K562 (cell line): ENCODE measurements around the gene SAMD14. TPM values are rescaled to one million over a fixed set of nuclear protein-coding genes. Genes with fewer than 3 reads are reported as not detected.
A peak's percentile ranks its signal among the peaks of the same experiment; 100 is the strongest.

Source experiments
- CBFA2T3 ChIP-seq: fragments of 450-650 bp; IDR thresholded peaks from 2 replicates; pipeline ENCODE4 v1.6.1; 2017
- CBX3 ChIP-seq, 2 experiments: IDR thresholded peaks; 1 replicate in 1 of 2; 2 replicates in 1 of 2; pipeline ENCODE4 v1.6.1; 2012; ENCODE audit warnings: inconsistent platforms in 2 of 2, low read length in 2 of 2, borderline replicate concordance in 1 of 2, control low read depth in 1 of 2
- CEBPB ChIP-seq: fragments of 450-650 bp; IDR thresholded peaks from 2 replicates; pipeline ENCODE4 v1.6.1; 2016; ENCODE audit warnings: missing genetic modification characterization, missing compliant biosample characterization
- FOXJ3 ChIP-seq: sonication (generic); formaldehyde crosslinking; IDR thresholded peaks from 2 replicates; pipeline ENCODE4 v1.4.0; 2020; ENCODE audit warnings: mild to moderate bottlenecking, missing genetic modification reagents
- IRF2 ChIP-seq: sonication (generic); formaldehyde crosslinking; IDR thresholded peaks from 2 replicates; pipeline ENCODE4 v1.8.1; 2022; ENCODE audit warnings: mild to moderate bottlenecking, missing genetic modification reagents
- KDM2B ChIP-seq: fragments of 250-450 bp; sonication (Bioruptor Pico); IDR thresholded peaks from 2 replicates; pipeline ENCODE4 v1.8.0; 2021; ENCODE audit warnings: mild to moderate bottlenecking, moderate library complexity
- L3MBTL2 ChIP-seq: fragments of 450-650 bp; IDR thresholded peaks from 2 replicates; pipeline ENCODE4 v1.6.1; 2016; ENCODE audit warnings: mild to moderate bottlenecking, moderate library complexity
- MTA2 ChIP-seq: fragments of 450-650 bp; IDR thresholded peaks from 2 replicates; pipeline ENCODE4 v1.6.1; 2016; ENCODE audit warnings: low read depth
- SMARCE1 ChIP-seq: fragments of 450-650 bp; IDR thresholded peaks from 2 replicates; pipeline ENCODE4 v1.7.1; 2016; ENCODE audit warnings: mild to moderate bottlenecking
- SUPT5H ChIP-seq: fragments of 450-650 bp; IDR thresholded peaks from 2 replicates; pipeline ENCODE4 v1.6.1; 2016
- TBL1XR1 ChIP-seq, 2 experiments: IDR thresholded peaks; 2 replicates each; pipeline ENCODE4 v1.6.1; 2012; ENCODE audit warnings: improper control_type of control experiment in 2 of 2, low read length in 2 of 2, mild to moderate bottlenecking in 1 of 2
- TCF3 ChIP-seq: sonication (generic); formaldehyde crosslinking; IDR thresholded peaks from 2 replicates; pipeline ENCODE4 v1.4.0; 2020; ENCODE audit warnings: mild to moderate bottlenecking, missing genetic modification reagents
- TOE1 ChIP-seq, 2 experiments: fragments of 450-650 bp in 1 of 2; sonication (generic) in 1 of 2; formaldehyde crosslinking in 1 of 2; IDR thresholded peaks; 2 replicates each; pipeline versions ENCODE4 v1.7.1 to v1.8.0; 2016 to 2022; ENCODE audit warnings: borderline replicate concordance in 2 of 2, mild to moderate bottlenecking in 2 of 2, antibody characterized with exemption in 1 of 2, inconsistent platforms in 1 of 2, low read depth in 1 of 2, missing genetic modification reagents in 1 of 2, moderate library complexity in 1 of 2
- ZEB2 ChIP-seq: fragments of 450-650 bp; IDR thresholded peaks from 2 replicates; pipeline ENCODE4 v1.6.1; 2016
- ZKSCAN8 ChIP-seq: fragments of 200-800 bp; sonication (Bioruptor generic); IDR thresholded peaks from 2 replicates; pipeline ENCODE4 v1.6.1; 2016; ENCODE audit warnings: missing genetic modification characterization, missing compliant biosample characterization
- ZNF431 ChIP-seq: sonication (generic); formaldehyde crosslinking; IDR thresholded peaks from 2 replicates; pipeline ENCODE4 v1.8.0; 2022; ENCODE audit warnings: mild to moderate bottlenecking, missing genetic modification reagents
- ZNF668 ChIP-seq: fragments of 250-450 bp; sonication (Bioruptor Pico); IDR thresholded peaks from 2 replicates; pipeline ENCODE4 v1.8.0; 2022; ENCODE audit warnings: mild to moderate bottlenecking, inconsistent platforms
- polyA plus RNA-seq, 8 experiments: library from polyadenylated mRNA; depleted of rRNA in 4 of 8; stranded (reverse) in 5 of 8; unstranded in 3 of 8; fragments of >200 nt; fragmentation: Nextera tagmentation in 2 of 8; fragmentation: Illumina TruSeq in 1 of 8; extraction: Ambion mirVana in 2 of 8; extraction: Trizol in 1 of 8; gene quantifications; 2 replicates each; pipeline versions ENCODE4 v1.2.1 to v1.2.3, GENCODE V29; 2011 to 2014; ENCODE audit warnings: inconsistent platforms in 1 of 8, missing spikeins in 1 of 8
- total RNA-seq, 7 experiments: library from RNA; depleted of rRNA in 6 of 7; stranded (reverse); fragments of >200 nt in 6 of 7; fragmentation: Illumina TruSeq in 2 of 7; extraction: Trizol in 2 of 7; gene quantifications; 2 replicates each; pipeline versions ENCODE4 v1.2.1 to v1.2.3, GENCODE V29; 2011 to 2021; ENCODE audit warnings: low replicate concordance in 1 of 7
- TF ChIP-seq, protein P1 (sequence below): fragments of 450-650 bp; IDR thresholded peaks from 2 replicates; pipeline ENCODE4 v1.6.1; 2018; ENCODE audit not compliant: partially characterized antibody
- TF ChIP-seq, protein P2 (sequence below): fragments of 250-450 bp; sonication (Bioruptor Pico); IDR thresholded peaks from 2 replicates; pipeline ENCODE4 v1.4.0; 2020; ENCODE audit warnings: mild to moderate bottlenecking
- TF ChIP-seq, protein P3 (sequence below): fragments of 450-650 bp; IDR thresholded peaks from 2 replicates; pipeline ENCODE4 v1.6.1; 2016; ENCODE audit warnings: borderline replicate concordance
- TF ChIP-seq, protein P4 (sequence below): fragments of 250-450 bp; sonication (Bioruptor Pico); IDR thresholded peaks from 2 replicates; pipeline ENCODE4 v1.4.0; 2020; ENCODE audit warnings: mild to moderate bottlenecking, moderate library complexity, borderline replicate concordance

The SAMD14 gene
- total and polyA plus RNA-seq, 9 of the 15 experiments (the other 6 are each of a cell fraction or from before 2014, with no cell fraction given), result 0.04 to 0.07 TPM; not detected in 7

DNA sequence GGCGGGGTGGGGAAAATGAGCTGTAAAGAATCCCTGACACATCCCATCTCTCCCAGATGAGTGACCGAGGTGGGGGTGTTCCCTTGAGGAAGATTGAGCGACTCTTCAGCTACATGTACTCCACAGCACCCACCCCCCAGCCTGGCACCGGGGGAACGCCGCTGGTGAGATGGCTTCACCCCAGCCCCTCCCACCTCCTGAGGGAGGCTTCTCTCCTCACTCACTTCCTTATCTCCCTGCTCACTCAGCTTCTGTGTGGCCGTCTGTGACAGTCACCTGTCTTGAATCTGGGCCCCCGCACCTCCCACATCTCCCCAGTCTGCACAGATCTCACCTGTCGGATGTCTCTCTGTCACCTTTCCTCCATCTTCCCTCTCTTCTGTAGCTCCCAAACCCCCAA is 21.4 kb downstream of the SAMD14 start (continued):
- no peak for TF ChIP-seq KDM2B
- TF ChIP-seq L3MBTL2, result no peak
- TF ChIP-seq ZNF668 (CRISPR knock-in tag), result no peak
- TF ChIP-seq ZKSCAN8 (CRISPR knock-in tag), result no peak
- peak; percentile 75 for TF ChIP-seq CBFA2T3
- TF ChIP-seq, protein P1, sequence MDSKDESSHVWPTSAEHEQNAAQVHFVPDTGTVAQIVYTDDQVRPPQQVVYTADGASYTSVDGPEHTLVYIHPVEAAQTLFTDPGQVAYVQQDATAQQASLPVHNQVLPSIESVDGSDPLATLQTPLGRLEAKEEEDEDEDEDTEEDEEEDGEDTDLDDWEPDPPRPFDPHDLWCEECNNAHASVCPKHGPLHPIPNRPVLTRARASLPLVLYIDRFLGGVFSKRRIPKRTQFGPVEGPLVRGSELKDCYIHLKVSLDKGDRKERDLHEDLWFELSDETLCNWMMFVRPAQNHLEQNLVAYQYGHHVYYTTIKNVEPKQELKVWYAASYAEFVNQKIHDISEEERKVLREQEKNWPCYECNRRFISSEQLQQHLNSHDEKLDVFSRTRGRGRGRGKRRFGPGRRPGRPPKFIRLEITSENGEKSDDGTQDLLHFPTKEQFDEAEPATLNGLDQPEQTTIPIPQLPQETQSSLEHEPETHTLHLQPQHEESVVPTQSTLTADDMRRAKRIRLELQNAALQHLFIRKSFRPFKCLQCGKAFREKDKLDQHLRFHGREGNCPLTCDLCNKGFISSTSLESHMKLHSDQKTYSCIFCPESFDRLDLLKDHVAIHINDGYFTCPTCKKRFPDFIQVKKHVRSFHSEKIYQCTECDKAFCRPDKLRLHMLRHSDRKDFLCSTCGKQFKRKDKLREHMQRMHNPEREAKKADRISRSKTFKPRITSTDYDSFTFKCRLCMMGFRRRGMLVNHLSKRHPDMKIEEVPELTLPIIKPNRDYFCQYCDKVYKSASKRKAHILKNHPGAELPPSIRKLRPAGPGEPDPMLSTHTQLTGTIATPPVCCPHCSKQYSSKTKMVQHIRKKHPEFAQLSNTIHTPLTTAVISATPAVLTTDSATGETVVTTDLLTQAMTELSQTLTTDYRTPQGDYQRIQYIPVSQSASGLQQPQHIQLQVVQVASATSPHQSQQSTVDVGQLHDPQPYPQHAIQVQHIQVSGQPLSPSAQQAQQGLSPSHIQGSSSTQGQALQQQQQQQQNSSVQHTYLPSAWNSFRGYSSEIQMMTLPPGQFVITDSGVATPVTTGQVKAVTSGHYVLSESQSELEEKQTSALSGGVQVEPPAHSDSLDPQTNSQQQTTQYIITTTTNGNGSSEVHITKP, result no peak
- TF ChIP-seq, protein P2, sequence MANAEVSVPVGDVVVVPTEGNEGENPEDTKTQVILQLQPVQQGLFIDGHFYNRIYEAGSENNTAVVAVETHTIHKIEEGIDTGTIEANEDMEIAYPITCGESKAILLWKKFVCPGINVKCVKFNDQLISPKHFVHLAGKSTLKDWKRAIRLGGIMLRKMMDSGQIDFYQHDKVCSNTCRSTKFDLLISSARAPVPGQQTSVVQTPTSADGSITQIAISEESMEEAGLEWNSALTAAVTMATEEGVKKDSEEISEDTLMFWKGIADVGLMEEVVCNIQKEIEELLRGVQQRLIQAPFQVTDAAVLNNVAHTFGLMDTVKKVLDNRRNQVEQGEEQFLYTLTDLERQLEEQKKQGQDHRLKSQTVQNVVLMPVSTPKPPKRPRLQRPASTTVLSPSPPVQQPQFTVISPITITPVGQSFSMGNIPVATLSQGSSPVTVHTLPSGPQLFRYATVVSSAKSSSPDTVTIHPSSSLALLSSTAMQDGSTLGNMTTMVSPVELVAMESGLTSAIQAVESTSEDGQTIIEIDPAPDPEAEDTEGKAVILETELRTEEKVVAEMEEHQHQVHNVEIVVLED (CRISPR knock-in tag), result no peak
- TF ChIP-seq, protein P3, sequence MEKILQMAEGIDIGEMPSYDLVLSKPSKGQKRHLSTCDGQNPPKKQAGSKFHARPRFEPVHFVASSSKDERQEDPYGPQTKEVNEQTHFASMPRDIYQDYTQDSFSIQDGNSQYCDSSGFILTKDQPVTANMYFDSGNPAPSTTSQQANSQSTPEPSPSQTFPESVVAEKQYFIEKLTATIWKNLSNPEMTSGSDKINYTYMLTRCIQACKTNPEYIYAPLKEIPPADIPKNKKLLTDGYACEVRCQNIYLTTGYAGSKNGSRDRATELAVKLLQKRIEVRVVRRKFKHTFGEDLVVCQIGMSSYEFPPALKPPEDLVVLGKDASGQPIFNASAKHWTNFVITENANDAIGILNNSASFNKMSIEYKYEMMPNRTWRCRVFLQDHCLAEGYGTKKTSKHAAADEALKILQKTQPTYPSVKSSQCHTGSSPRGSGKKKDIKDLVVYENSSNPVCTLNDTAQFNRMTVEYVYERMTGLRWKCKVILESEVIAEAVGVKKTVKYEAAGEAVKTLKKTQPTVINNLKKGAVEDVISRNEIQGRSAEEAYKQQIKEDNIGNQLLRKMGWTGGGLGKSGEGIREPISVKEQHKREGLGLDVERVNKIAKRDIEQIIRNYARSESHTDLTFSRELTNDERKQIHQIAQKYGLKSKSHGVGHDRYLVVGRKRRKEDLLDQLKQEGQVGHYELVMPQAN, result no peak
- TF ChIP-seq TCF3 (CRISPR knock-in tag), result peak; percentile 42; the same call in 1 of the 2 replicates
- TF ChIP-seq CBX3 (IDR thresholded peaks at IDR 0.05; ENCODE audit: borderline replicate concordance in 1 of 2, low read length in 2 of 2), result no peak
- TF ChIP-seq TOE1 (IDR thresholded peaks at IDR 0.05; ENCODE audit: borderline replicate concordance), result no peak
- no peak for TF ChIP-seq TOE1 (CRISPR knock-in tag; IDR thresholded peaks at IDR 0.05; ENCODE audit: borderline replicate concordance, low read depth)
- TF ChIP-seq ZNF431 (CRISPR knock-in tag), result no peak
- no peak for TF ChIP-seq TBL1XR1 (IDR thresholded peaks at IDR 0.05; ENCODE audit: low read length in 2 of 2)
- TF ChIP-seq FOXJ3 (CRISPR knock-in tag), result no peak
- TF ChIP-seq SUPT5H, result no peak
- TF ChIP-seq CEBPB (tag), result no peak
- TF ChIP-seq SMARCE1, result peak; percentile 37; the same call in 1 of the 2 replicates
- TF ChIP-seq, protein P4, sequence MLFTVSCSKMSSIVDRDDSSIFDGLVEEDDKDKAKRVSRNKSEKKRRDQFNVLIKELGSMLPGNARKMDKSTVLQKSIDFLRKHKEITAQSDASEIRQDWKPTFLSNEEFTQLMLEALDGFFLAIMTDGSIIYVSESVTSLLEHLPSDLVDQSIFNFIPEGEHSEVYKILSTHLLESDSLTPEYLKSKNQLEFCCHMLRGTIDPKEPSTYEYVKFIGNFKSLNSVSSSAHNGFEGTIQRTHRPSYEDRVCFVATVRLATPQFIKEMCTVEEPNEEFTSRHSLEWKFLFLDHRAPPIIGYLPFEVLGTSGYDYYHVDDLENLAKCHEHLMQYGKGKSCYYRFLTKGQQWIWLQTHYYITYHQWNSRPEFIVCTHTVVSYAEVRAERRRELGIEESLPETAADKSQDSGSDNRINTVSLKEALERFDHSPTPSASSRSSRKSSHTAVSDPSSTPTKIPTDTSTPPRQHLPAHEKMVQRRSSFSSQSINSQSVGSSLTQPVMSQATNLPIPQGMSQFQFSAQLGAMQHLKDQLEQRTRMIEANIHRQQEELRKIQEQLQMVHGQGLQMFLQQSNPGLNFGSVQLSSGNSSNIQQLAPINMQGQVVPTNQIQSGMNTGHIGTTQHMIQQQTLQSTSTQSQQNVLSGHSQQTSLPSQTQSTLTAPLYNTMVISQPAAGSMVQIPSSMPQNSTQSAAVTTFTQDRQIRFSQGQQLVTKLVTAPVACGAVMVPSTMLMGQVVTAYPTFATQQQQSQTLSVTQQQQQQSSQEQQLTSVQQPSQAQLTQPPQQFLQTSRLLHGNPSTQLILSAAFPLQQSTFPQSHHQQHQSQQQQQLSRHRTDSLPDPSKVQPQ (CRISPR knock-in tag), result no peak
- TF ChIP-seq MTA2, result no peak
- no peak for TF ChIP-seq IRF2 (CRISPR knock-in tag)
- peak; percentile 92 for TF ChIP-seq ZEB2
